Measurements from ENCODE around the gene ADCY1. TPM values are rescaled to one million over a fixed set of nuclear protein-coding genes. Genes with fewer than 3 reads are reported as not detected.
"Not testable (repeated sequence)": the region's sequence is repeated elsewhere in the genome, so short reads cannot be mapped to it uniquely, and the experiment has no call there.

The ADCY1 gene
- polyA plus RNA-seq, 3 donors, result 3.0 to 3.8 (median 3.6) TPM

DNA sequence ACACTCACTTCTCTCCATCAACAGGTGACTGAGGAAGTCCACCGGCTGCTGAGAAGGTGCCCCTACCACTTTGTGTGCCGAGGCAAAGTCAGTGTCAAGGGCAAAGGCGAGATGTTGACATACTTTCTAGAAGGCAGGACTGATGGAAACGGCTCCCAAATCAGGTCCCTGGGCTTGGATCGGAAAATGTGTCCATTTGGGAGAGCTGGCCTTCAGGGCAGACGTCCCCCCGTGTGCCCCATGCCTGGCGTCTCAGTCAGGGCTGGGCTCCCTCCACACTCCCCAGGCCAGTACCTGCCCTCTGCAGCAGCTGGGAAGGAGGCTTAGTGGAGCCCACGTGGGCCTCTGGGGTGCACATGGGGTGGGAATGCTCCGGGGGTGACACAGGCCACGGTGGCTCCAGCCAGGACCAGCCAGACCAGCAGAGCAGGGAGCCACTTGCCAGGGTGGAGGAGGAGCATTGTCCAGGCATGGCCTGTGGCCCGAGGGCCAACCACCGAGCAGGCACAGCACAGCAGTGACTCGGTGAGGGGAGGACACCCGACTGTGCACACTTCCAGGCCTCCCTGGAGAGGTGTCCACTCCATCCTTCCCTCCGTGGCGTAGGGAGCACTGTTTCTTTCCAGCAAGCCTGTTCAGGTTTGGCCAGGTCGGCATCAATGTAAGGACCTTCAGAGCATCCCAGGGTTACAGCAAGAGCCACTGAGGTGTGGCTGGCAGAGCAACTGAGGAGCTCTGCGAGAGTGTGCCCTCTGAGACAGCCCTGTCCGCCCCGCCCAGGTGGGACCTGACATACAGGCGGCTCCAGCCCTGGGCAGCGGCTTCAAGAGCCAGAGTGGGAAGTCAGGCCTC is 139.7 kb downstream of the ADCY1 start:
- DNase-seq (ENCODE audit: extremely low read depth in 1 of 11, low read depth in 9 of 11, low spot score in 4 of 11), result no peak

DNA sequence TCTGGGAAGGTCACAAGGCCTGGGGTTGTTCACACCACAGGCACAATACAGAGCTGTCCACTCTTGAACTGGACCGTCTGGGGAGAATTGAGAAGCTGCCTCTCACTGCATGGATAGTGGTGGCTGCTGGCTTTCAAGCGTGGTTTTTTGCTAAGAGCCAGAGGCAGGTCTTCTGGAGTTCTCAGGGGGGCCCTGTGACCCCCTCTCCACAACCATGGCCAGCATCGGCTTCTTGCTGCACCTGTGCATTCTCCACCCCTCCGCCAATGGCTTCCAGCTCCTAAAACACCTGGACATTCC is 140.3 kb downstream of the ADCY1 start:
- DNase-seq (ENCODE audit: extremely low read depth in 1 of 11, low read depth in 9 of 11, low spot score in 4 of 11), result no peak

DNA sequence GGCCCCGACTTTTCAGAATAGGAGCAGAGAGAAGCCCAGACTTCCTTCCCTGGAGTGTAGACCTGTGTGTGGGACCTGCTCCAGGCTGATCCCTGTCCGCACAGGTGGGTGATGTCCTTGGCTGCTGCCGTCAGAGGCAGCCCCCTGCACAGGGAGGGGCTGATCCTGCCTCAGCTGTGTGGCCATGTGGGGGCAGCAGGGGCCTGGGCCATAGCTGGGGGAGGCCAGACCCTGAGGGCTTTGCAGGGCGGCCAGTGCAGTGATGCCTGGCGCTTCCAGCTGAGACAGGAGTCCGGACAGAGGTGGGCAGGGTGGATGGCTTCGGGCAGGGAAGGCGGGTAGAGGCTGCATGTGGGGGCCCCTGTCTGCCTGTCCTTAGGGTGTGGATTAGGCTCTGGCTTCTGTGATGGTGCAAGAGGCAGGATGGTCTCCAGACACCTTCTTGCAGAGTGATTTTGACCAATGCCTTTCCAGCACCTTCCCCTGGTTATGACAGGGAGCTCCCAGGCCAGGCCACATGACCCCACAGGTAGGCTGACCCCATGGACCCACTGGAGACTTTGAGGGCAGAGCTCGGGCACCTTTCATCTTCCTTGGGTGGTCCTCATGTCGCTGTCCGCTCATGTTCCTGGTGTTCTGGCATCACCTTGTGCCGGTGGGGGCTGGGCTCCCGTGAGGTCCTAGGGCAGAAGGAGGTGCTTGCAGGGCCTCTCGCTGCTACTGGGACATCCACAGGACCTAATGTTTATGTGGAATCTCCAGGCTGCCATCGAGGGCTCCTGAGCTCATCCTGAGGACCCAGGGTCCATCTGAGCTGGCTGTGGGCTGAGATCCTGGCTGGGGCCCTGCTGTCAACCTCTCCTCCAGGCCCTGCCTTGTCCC is 141.5 kb downstream of the ADCY1 start:
- DNase-seq (ENCODE audit: extremely low read depth in 1 of 11, low read depth in 9 of 11, low spot score in 4 of 11), result no peak

DNA sequence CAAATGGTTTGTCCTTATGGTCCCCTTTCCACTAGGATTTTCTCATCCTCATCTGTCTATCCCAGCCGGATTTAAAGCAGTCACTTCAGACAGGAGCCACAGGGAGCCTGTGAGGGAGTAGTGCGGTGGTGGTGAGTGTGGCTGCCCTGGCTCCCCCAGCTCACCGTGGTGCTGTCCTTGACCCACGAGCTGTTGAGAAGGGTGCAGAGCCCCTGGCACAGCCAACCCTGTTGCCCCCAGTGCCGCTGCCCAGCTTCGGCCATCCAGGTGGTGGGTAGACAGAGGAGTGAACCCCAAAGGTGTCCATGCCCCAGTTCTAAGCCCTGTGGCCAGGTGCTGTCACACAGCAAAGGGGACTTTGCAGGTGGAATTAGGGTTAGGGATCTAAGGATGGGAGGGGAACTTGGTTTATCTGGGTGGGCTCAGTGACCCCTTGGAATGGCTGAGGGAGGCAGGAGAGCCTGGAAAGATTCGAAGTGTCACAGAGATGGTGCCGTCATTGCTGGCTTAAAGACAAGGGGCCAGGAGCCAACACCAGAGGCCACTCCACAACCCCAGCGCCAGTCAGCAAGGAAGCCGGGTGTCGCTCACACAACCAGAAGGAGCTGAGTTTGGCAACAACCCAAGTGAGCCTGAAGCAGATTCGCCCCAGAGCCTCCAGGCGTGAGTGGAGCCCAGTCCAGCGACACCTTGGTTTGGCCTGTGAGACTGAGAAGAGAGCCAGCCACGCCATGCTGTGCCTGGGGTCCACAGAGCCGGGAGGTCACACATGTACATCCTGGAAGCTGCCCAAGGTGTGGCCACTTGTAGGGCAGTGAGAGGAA is 142.4 kb downstream of the ADCY1 start:
- DNase-seq (ENCODE audit: extremely low read depth in 1 of 11, low read depth in 9 of 11, low spot score in 4 of 11), result no peak

DNA sequence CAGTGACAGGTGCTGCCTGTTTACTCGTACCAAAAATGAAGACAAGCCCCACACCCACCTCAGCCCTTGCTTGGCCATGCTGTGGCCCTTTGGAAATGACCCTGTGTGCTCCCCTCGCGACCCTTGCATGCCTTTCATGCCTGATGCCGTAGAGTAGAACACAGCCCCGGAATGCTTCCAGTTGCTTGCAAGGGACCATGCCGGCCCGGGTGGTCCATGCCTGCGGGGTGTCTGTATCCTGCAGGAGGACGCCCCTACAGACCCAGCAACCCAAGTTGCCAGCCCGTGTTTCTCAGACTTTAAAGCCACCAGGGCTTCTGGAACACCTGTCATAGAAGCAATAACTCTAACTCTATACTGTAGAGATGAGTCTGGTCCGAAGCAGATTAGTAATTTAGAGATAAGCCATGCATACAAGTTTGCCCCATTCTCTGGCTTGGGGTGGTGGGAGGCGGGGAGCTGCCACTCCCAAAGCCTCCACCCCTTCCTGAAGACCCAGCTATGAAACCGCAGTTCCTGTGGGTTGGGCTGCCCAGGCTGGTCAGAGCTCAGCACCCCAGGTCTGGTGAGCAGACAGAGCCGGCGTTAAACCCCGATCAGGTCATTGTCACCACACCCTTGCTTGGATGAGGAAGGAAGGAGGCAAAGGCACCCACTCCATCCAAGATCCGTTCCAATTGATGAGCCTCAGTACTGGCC is 143.5 kb downstream of the ADCY1 start:
- no peak for DNase-seq (ENCODE audit: extremely low read depth in 1 of 11, low read depth in 9 of 11, low spot score in 4 of 11)

DNA sequence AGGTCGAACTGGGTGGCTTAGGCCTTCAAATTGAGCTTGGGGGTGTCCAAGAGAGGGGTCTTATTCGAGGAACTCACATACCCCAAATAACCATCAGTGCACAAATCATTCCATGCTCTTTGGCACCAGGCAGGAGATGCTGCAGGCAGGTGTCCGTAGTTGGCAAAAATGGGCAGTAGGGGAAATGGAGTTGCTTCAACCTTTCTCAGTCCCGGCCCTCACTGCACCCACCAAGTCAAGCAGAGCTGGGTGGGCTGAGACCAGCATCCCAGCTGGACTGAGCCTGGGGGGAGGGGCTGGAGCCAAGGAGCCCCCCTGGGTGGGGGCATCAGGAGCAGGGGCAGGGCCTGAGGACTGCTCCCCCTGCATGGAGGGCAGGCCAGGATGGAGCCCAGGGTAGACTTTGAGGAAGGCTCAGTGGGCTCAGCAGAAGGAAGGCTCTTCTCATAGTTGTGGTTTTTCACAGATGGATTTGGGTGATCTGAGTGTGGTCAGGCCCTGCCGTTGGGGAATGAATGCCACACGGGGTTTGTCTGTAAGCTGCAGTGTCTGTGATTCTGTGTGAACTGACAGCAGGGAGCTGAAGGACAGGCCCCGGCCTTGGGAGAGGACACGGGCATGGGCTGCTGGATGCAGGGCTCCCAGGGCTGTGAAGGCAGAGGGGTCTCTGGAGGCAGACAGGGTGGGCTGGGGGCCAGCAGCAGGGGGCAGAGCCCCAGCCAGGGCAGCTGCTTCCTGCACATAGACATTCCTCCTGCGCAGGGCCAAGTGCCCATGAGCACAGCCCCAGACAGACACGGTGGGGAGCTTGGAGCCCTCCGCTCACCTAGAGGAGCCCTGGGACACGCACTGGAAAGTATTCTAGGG is 144.5 kb downstream of the ADCY1 start:
- no peak for DNase-seq (ENCODE audit: extremely low read depth in 1 of 11, low read depth in 9 of 11, low spot score in 4 of 11)

DNA sequence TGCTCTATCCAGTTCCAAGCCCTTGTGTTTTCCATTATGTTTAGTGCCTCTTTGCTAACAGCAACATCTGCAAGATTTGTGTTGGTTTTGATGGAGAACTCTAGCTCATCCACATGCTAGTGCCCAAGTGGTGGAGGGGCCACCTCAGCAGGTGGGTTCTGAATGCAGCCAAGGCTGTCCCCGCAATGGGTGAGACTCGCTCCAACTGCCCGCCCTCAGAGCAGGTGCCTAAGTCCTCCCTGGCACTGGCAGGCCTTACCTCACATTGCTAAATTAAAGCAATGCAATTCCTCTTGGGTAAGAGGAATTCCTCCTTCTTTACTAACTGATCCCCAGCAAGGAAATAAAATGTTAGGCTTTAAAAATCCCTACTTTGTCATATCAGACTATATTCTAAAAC is 146.8 kb downstream of the ADCY1 start:
- DNase-seq (ENCODE audit: extremely low read depth in 1 of 11, low read depth in 9 of 11, low spot score in 4 of 11), result no peak

DNA sequence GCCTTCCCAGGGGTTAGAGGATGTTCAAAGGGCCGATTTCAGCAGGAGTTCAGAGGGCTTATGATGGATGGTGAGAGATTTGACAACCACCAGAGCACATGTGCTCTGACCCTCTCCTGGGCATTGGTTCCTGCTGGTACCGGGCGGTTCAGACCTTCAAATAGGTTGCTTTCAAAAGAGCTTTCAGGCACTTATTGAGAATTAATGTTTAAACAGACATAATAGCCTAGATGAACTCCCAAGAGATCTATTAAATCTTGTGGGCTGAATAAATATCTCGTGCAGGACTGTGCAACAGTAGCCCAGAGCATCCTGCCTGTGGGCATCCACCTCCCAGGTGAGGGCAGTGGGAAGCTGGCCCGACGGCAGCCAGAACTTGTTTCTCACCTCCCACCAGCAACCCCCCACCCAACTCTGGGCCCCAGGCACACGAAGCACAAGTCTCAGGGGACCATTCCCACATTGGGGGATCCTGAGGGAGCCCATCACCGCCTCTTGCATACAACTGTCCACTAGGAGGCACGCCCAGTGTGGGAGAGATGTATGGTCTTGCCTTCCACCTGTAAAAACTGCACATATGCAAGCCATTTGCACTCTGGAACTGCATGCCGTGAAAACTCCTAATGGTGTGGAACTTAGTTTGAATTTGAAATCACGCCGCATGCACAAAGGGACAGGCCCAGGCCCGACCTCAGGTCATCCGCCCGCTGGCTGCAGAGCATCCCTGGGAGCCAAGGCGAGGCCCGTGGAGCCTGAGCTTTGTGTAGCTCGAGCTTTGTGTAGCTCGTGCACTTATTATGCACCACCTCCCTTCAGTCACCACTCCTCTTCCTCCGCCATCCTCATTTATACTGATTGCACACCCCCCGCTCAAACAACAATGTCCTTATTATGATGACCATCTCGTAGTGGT is 147.8 kb downstream of the ADCY1 start:
- DNase-seq (ENCODE audit: extremely low read depth in 1 of 11, low read depth in 9 of 11, low spot score in 4 of 11), result no peak

DNA sequence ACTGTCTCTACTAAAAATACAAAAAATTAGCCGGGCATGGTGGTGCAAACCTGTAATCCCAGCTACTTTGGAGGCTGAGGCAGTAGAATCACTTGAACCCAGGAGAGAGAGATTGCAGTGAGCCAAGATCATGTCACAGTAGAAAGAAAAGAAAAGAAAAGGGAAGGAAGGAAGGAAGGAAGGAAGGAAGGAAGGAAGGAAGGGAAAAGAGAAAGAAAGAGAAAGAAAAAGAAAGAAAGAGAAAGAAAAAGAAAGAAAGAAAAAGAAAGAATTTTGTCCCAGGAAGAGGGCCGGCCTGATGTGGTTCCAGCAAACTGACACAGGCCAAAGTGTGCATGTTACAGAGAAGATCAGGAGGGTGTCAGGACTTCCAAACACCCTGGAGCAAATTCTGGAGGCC is 151.1 kb downstream of the ADCY1 start:
- DNase-seq (ENCODE audit: extremely low read depth in 1 of 11, low read depth in 9 of 11, low spot score in 4 of 11), result not testable (repeated sequence)

DNA sequence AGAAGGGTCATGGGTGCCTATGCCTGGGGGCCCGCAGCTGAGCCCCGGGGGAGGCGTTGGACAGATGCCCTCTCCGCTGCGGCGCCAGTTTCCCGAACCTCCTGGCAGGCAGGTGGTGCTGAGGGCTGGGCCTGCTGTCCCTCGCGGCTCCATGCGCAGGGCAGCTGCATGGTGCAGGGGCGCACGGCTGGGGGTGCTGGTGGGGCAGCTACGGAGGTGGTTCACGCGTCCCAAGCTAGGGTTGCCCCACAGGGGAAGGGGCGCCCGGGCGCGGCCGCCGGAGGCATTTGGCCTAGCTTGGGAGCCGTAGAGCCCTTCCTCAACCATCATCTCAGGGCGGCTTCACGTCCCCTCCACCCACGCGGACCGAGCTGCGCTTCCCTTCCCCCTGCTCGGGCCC is 152.7 kb downstream of the ADCY1 start:
- DNase-seq (ENCODE audit: extremely low read depth in 1 of 11, low read depth in 9 of 11, low spot score in 4 of 11), result no peak

DNA sequence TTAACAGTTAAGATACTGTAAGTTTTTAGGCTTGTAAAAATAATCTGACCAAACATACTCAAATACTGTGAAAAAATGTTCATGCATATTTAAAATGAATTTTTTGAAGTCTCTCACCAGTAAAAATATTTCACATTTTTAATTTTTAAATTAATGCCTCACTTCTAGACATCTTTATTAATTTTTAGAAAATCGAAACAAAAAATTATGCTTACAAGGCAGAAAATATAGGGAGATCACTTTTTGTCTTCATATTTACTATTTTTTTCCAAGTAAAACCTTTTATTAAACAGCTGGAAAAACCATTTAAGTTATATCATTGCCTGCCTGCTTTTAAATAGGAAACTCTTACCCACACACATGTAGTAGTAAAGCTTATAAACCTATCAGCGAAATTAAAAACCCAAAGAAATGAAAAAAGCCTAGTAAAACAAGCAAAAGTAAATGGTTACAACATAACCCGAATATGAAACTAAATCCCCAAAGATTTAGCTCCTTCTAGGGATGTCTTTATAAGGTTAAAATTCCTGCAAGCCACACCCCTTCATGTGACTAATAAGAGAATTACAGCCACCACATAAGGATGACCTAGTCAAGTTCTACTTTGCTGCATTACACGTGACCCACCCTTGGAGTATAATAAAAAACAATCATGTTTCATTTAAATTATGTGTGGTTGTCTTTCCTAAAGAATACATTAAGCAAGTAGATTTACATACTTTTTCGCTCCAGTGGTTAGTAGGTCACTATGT is 157.7 kb downstream of the ADCY1 start:
- DNase-seq (ENCODE audit: extremely low read depth in 1 of 11, low read depth in 9 of 11, low spot score in 4 of 11), result not testable (repeated sequence)

DNA sequence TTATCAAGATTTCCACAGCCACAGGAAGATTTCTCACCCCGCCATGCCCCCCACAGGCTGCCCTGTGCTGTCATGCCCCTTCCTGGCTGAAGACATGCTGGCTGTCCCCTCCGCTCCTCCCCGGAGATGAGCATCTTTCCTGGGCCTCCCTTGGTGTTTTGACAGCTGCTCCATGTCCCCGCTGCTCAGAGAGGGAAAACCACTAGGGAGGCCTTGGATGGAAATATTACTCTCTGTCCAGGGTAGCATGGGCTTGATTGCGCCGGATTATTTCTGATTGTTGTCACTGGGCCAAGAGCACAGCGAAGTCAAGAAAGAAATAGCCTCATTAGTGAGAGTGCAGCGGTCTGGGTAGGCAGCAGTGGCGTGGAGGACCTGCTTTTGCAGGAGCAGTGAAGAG is 164.8 kb downstream of the ADCY1 start:
- DNase-seq (ENCODE audit: extremely low read depth in 1 of 11, low read depth in 9 of 11, low spot score in 4 of 11), result peak in 4 of 11 donors; percentile 2 to 12 (median 4)

DNA sequence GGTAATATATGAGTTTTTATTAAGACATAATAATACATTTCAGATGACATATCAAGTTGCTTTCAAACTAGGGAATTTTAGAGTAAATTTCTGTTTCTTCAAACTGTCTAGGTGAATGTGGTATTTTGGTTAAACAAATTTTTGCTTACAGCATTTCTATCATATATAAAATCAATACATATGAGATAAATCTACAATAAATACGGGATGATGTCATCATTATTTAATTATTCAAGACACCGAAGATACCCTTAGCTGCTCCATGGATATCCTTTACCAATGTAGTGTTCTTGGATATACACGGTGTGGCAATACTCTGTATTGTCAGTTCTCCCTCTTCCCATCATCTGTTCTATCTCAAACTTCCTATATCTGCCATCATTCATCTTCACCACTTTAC is 166.4 kb downstream of the ADCY1 start:
- not testable (repeated sequence) for DNase-seq (ENCODE audit: extremely low read depth in 1 of 11, low read depth in 9 of 11, low spot score in 4 of 11)

DNA sequence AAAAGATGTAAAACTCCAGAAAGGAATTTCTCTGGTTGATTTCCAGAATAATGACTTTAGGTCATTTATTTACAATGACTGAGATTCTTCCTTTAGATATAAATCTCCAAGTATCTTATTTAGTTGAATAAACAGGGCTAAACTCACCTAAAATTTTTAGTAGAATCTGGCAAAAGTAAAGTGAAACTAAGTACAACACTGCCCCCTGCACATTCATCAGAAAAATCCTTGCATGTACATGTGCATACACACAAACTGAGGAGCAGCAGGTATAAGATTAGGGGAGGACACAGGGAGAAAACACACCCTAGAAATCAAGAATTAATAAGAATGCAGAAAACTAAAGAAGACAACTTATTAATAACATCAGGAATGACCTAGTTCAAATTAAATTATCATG is 174.8 kb downstream of the ADCY1 start:
- DNase-seq (ENCODE audit: extremely low read depth in 1 of 11, low read depth in 9 of 11, low spot score in 4 of 11), result not testable (repeated sequence)

DNA sequence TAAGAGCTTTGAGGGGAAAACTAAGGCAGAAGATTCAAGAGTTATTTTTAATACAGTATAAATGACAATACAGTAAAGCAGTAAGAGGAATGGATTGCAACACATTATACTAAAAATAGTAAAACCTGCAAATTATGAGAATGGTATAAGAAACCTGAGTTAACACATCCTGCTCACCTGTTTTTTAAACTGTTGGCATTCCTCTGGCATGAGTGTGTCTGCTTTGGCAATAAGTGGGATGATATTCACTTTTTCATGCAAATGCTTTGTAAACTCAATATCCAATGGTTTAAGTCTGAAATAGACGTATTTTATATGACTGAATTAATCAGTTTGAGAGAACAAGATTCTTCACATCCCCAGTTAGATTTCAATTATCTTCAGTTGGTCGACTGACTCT is 177.2 kb downstream of the ADCY1 start:
- not testable (repeated sequence) for DNase-seq (ENCODE audit: extremely low read depth in 1 of 11, low read depth in 9 of 11, low spot score in 4 of 11)

DNA sequence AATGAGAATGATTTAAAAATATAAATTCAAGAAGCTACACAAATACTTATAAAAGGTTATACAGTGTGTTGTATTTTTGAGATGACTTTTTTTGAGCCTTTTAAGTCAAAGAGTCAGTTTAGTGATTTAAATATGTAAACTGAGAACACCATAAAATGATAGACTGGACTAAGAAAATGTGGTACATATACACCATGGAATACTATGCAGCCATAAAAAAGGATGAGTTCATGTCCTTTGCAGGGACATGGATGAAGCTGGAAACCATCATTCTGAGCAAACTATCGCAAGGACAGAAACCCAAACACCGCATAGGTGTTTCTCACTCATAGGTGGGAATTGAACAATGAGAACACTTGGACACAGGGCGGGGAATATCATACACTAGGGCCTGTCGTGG is 182.2 kb downstream of the ADCY1 start:
- not testable (repeated sequence) for DNase-seq (ENCODE audit: extremely low read depth in 1 of 11, low read depth in 9 of 11, low spot score in 4 of 11)

Data from renal cortex interstitium (tissue), 11 donors.